Stimulated activated CD4-positive, alpha-beta T cell treated with anti-CD3 and anti-CD28 coated beads, Interleukin-4, amount 100 ng/mL, for 4 hours (primary cell): ENCODE data around the gene BUB1.
"Not testable (repeated sequence)": the region's sequence is repeated elsewhere in the genome, so short reads cannot be mapped to it uniquely, and the experiment has no call there.

ENCODE experiments used
- DNase-seq, 2 experiments: peaks; one replicate each; pipeline ENCODE4 v3.0.0-alpha.2; 2020

Gene BUB1

DNA sequence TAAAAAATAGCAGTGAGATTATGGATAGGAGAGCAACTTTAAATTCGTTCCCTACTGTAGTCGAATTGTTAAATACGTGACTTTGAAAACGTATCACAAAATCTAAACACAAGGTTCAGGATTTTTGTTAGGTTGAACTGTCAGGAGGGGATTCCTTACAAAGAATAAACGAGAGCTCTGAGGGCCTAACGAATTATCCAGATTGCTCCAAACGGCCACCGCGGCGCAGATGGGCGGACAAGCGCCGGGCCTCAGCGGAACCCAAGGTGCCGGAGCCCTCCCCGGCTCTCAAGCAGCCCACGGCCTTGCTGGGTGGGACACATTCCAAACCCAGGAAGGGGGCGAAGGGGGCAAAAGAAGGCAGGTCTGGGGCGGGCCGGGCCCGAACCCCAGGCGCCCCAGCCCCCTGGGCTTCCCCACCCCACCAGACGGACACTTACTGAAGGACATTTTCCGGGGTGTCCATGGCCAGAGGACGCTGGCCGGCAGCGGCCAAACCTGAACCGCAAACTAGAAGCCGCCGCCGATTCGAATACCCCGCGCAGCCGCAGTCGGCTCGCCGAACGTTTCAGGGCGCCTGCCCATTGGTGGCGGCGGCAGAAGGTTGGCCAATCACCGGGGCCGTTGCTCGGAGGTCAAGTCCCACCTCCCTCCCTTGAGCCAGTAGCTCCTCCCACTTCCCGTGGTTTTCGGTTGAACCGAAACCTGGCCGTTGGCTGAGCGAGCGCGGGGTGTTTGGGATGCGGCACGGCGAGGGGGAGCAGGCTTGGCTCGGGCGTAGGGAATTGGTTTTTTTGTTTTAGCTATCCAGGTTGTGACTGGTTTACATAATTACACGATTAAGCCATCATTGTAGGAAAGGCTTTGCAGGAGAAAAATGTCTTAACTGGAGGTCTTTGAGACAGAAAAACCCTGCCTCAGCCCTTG, at the start of gene BUB1:
Gene BUB1 (minus strand): TSS at position 534 of the 927 bp plus-strand sequence. CDS start 68 bp downstream, at position 466.
- peak; percentile 92 to 94 for DNase-seq

- DNase-seq: no peak
These were observed 48.4 kb upstream of the BUB1 start for GRCh38 chr2:110726285-110726684.

GRCh38 chr2:110725859-110726258, 48.0 kb upstream of the BUB1 start:
- no peak for DNase-seq

DNA sequence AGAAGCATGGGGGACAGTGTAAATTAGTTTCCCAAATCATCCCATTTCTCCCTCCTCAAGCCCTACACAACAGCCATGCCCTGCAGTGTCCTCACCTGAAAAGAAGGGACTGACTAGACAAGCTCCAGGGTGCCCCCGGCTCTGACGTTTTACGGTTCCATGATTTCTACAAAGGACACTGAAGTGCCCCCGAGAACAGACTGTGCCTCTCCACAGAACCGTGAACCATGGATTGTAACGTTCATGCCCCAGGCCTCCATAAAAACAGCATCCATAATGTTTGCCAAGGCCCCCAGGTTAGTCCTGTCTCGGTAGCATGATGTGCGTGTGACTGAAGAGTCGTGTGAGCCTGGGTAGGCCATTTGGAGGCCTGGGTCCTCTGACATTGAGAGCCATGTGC, 47.5 kb upstream of the BUB1 start:
- DNase-seq: no peak

DNA sequence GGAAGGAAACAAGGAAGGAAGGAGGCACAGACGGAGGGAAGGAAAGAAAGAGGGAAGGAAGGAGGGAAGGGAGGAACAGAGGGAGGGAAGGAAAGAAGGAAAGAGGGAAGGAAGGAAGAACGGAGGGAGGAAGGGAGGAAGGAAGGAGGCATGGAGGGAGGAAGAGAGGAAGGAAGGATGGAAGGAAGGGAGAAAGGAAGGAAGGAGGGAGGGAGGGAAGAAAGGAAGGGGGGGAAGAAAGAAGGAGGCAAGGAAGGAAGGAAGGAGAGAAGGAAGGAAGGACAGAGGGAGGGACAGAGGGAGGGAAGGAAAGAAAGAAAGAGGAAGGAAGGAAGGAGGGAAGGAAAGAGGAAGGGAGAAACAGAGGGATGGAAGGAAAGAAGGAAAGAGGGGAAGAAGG, 47.0 kb upstream of the BUB1 start:
- DNase-seq: no peak

- no peak for DNase-seq
These were observed 42.7 kb upstream of the BUB1 start for GRCh38 chr2:110720547-110720946.

- no peak for DNase-seq
These were observed 41.1 kb upstream of the BUB1 start for GRCh38 chr2:110718990-110719389.

- no peak for DNase-seq
These were observed 40.5 kb upstream of the BUB1 start for GRCh38 chr2:110718382-110718781.

DNA sequence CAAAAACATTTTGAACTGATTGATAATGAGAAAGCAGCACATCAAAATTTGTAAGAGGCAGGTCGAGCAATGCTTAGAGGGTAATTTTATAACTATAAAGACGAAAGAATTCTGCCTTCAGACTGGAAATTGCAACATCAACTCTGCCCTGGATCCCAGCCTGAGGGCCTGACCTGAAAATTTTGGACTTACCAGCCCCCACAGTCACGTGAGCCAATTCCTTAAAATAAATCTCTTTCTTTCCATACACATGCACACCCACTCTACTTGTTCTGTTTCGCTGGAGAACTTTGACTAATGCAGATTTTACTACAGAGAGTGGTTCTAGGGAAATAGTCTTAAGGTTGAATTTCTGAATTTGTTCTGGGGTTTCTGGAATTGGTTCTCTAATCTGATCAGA, 39.9 kb upstream of the BUB1 start:
- DNase-seq: no peak

GRCh38 chr2:110716959-110717645, 39.2 kb upstream of the BUB1 start:
- DNase-seq: no peak

GRCh38 chr2:110714452-110715224, 36.8 kb upstream of the BUB1 start:
- DNase-seq: no peak

- no peak for DNase-seq
These were observed 35.9 kb upstream of the BUB1 start for GRCh38 chr2:110713513-110714362.

DNA sequence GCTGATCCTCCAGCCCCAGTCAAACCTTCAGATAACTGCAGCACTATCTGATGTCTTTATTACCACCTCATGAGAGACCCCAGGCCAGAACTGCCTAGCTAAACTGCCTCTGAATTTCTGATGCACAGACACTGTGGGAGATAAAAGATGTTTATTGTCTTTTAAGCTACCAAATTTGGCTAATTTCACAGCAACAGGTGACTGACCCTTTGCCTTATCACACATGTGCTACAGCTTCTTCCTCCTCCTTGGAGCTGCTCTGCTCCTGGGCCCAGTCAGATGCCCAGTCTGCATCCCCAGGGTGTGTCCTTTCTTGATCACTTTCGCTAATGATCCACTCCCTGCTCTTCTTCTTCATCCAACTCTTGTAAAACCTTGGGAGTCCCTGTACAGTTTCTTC, 34.9 kb upstream of the BUB1 start:
- DNase-seq: no peak

DNA sequence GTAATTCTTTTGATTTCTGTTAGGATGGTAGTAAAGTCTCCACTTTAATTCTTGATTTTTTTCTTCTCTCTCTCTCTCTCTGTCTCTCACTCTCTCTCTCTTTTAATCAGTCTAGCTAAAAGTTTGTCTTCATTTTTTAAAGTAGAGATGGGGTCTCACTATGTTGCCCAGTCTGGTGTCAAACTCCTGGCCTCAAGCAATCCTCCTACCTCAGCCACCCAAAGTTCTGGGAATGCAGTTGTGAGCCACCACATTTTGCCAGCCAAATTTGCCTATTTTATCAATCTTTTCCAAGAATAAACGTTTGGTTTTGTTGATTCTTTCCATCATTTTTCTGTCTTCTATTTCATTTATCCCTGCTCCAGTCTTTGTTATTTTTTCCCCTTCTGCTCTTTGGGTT, 30.6 kb upstream of the BUB1 start:
- DNase-seq: no peak

DNA sequence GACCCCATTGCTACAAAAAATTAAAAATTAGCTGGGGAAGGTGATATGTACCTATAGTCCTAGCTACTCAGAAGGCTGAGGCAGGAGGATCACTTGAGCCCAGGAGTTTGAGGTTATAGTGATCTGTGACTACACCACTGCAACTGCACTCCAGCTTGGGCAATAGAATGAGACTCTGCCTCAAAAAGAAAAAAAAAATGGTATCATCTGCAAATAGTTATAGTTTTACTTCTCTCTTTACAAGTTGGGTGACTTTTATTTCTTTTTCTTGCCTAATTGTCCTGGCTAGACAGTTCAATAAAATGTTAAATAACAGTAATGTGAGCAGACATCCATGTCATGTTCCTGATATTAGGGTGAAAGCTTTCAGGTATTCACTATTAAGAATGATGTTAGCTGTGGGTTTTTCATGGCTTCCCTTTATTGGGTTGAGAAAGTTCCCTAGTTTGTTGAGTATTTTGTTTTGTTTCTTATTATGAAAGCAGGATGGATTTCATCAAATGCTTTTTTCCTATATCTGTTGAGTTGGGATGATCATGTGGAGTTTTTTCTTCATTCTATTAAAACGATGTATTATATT, 29.6 kb upstream of the BUB1 start:
- DNase-seq: no peak

GRCh38 chr2:110702514-110703380, 24.9 kb upstream of the BUB1 start:
- no peak for DNase-seq

GRCh38 chr2:110698253-110698652, 20.4 kb upstream of the BUB1 start:
- DNase-seq: not testable (repeated sequence)

DNA sequence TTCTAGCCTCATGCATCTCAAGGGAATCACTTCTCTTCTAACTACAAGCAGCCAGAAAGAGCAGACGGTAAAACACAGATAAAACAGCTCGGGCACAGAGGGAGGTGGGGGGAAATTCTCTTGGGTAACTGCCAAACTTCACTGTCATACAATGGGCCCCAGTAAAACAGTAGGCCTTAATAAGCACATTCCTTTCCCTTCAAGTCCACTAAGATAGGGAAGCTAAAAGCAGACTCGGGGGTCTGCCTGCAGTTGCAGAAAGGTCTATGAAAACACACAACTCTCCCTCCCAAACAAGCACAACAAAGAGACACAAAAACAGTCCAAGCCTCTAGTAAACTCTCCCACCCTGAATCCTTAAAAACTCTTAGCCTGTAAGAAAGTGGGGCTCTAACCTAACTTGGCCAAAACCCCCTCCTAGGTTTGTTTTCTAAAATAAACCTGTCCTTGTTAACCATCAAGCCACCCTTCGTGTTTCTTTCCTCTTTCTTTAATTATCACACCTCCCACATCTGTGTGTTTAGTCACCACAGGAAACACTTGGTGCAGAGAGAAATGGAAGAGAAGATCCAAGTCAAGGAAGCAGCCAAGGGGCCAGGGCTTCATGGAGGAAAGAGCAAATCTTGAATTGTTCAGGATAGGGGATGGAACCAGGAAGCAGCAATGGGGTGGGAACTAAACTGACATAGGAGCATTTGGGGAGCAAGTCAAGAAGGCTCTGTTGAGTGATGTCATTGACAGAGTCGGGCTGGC, 17.5 kb upstream of the BUB1 start:
- not testable (repeated sequence) for DNase-seq

GRCh38 chr2:110691612-110692258, 13.9 kb upstream of the BUB1 start:
- DNase-seq: no peak
